HG02840 (cell line): Measurements from ENCODE around the gene EXOC2.
"Not testable (repeated sequence)": the region's sequence is repeated elsewhere in the genome, so short reads cannot be mapped to it uniquely, and the experiment has no call there.

Source experiments
- ATAC-seq: cut with Tn5 transposase; IDR thresholded peaks from one replicate; pipeline ENCODE4 v1.9.1; 2021; ENCODE audit warnings: mild to moderate bottlenecking, moderate library complexity, moderate number of reproducible peaks; ENCODE audit not compliant: unreplicated experiment, low FRiP score

EXOC2 gene

DNA sequence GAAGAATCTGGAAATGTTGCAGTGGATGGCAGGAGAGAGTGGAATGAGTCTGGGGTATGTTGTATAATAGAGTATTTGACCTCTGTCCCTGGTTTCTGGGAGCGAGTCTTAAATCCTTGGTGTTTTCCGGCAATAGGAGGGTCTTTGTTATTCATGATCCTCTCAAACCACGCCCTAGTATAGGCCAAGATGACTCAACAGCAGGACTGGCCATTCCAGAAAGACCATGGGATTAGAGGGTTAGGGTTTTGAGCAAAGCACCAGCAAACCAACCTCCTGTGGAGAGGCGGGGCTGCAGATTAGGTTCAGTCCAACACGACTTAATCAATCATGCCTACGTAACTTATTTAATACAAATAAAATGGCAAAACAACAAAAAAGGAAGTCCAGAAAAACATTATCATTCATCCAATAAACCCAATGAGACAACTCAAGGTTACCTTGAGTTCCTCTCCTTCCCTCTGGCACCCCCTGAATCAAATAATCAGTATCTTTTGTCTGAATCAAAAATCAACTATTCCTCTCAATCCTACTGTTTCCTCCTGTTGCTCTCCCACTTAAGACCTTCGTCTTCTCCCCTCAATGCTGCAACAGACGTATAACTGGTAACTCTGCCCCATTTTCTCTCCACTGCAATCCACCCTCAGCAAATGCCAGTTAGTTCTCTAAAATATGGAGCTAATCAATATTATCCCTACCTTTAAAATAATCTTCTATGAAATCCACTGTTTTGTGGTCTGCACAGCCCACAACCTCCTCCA is 51.5 kb downstream of the EXOC2 start:
- ATAC-seq: no peak

DNA sequence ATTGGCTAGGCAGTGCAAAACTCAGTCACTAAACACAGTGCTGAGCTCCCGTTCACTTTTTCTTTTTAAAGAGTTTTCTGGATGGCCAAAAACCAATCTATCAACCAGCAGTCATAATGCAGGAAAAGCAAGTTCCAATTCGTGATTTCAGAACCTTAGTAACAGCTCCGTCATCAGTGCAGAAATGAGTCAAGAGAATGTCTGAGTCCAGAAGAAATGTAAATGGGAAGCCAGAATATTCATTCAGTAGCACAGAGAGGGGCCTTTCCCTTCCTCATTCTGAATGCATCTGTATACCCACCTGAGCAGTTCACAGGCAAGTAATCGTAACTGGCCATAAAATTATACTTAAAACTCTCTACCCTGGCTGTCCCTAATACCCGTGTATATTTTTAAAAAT is 56.5 kb downstream of the EXOC2 start:
- no peak for ATAC-seq

DNA sequence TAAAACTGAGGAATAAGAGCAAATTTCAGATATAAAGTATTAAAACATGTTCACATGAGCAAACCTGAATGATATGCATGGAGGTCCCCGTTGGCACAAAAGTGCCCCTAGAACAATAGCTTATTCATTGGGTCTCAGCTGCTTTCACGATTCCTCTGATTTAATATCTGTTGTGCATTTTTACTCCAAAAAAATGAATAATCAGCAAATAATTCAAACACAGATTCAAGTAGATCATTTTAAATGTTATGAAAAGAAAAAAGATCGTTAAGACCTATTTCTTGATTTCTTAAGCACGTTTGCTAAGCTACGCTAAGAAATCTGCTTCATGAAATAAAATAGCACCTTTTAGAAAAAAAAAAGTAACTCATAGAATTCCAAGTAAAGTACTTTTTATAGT is 57.7 kb downstream of the EXOC2 start:
- no peak for ATAC-seq

DNA sequence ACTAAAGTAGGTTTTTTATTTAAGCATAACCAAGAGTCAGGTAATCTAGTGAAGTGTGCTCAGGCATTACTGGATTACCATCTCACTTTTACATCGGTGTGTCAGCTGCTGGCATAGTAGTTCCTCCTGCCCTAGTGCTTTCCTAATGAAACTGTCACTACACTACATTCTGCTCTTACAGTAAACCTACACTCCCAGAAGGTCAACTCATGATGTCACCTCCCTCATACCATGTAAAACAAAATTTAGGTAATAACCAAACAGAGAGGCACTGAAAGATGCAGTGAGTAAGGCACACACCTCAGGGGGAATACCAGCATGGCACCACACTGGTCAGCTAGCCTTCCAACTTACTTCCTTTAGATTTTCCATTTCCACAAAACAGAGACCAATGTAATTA is 59.3 kb downstream of the EXOC2 start:
- no peak for ATAC-seq

DNA sequence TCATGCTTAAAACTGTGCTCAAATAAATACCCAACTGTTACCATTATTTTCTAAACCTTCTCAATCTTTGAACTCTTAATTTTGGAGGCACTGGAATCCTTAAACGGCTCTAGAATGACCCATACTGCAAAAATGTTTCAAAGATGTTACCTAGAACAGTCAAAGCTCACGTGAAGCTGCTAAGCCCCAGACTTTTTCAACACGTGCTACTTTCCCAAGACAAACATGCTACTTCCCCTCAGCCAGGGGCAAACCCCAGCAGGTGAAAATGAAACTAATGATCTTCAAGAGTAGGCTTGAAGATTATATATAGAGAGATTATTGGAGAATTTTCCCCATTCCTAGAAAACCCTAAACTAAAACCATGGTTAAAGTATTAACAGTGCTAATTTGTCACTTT is 64.2 kb downstream of the EXOC2 start:
- ATAC-seq: no peak

DNA sequence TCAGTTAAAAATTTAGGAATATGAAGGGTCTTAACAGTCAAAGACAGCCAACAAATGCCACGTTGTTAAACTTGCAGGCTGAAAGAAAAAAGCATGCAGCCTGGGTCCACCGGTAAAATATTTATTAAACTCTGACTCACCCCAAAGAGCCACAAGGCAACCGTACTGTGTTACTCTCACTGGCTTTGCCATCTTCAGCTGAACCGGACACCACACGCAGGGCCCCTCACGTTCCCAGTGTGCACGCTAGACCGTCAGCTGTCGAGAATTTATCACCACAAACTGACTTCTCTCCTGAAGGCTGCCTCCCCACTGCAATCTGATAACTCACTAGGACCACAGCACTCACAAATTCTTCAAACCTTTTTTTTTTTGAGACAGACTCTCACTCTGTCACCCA is 66.7 kb downstream of the EXOC2 start:
- no peak for ATAC-seq

DNA sequence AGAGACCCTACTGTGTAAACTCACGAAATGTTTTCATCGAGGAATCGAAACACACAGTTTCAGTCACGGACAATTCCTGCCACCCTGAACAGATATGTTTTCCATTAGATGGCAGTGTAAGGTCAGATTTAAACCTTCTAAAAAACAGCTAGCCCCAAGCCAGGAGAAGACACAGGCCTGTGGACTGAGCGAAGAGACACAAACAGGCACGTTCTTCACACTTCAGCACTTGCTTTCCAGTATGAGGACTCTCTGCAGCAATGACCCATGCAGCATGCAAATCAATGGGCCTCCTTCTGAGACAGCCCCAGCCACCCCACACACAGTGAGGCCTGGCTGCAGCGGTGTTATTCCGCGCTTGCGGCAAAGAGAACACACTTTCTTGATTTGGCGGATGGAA is 68.0 kb downstream of the EXOC2 start:
- ATAC-seq: no peak

DNA sequence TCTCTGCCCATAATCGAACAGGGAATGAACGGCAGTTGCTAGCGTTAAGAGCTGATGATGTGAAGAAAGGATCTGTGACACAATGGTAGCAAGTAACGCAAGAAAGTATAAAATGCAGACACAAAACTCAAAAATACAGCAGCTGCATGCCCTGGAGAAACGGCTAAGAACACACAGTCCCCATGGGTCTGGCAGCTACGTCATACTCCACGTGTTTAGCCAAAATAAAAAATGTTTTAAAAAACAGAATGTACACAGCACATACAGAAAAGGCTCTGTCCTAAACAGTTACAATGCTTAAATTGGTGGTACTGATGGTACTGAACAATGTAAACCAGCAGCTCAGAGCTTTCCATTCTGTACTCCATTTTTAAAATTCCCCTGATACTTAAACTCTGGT is 70.5 kb downstream of the EXOC2 start:
- ATAC-seq: no peak

DNA sequence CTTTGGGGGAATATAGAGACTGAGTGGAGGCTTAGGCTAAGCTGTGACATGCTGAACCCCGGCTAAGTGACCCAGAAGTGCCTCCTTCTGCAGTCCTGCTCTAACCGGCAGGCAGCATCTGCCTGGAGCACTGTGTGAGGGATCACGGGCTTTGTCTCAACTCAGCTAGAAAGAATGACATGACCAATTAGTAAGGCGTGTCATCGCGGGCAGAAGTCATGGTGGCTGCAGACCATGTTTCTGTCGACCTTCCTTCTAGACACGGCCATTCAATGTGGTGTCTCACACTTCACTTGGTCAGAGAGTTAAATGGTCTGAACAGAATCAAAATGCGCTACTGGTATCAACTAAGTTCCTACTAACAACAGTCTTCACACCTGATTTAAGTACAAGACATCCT is 71.0 kb downstream of the EXOC2 start:
- ATAC-seq: no peak

DNA sequence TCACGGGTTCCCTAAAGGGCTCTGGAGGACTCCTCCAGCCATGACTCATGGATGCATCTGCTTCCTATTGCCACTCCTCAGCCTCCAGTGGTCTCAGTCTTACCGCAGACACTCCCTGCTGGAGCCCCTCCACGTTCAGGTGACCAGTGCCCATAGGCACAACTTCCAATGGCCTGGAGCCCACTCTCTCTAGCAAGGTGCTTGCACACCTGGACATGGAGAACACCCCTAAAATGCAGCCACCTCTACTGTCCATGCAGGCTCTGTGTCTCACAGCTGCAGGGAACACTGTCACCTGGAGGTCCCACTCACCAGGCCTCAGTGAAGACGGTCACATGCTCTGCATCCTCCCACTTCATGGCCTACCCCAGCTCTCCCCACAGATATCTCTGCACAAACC is 72.0 kb downstream of the EXOC2 start:
- no peak for ATAC-seq

DNA sequence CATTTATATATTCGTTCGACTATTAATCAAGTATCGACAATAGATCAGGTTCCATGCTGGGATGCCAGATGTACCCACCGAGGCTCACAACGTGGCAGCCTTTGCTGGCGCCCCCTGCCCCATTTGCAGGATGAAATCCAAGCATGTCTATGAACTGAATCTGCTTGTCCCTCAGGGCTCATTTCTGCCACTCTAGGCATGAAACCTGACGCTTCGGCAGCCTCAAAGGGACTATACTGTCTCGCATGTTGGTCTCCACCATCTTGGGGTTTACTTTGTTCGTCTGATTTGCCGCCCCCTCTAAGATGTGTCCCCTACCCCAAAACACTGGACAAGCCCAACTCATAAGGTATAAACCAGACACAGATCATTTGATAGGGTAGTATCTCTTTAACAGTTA is 72.8 kb downstream of the EXOC2 start:
- no peak for ATAC-seq

DNA sequence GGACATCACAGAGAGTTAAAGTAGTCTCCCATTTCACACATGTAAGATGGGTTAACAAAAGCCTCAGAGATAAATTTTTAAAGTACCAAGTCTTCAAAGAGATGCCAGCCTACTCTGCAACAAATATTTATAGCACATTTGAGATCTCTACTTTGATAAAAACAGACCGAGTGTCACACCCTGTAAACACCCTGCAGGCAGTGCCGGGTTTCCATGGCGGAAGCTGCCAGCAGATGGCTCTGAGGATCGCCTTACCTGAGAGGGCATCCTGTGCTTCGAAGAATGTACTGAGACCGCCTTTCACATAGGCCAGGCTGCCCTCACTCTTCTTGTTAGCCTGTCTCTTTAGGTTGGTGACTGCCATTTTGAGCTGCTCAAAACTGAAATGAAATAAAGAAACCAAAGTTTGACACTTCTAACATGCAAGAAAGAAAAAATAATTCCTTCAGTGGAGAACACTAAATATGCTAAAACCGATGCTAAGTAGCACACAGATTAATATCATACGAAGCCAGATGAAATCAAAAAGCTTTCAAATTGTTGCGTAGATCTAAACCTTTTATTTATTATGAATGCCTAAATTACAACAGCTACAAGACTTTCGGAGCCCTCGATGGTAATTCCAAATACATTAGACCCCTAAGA is 75.4 kb downstream of the EXOC2 start:
- ATAC-seq: no peak

DNA sequence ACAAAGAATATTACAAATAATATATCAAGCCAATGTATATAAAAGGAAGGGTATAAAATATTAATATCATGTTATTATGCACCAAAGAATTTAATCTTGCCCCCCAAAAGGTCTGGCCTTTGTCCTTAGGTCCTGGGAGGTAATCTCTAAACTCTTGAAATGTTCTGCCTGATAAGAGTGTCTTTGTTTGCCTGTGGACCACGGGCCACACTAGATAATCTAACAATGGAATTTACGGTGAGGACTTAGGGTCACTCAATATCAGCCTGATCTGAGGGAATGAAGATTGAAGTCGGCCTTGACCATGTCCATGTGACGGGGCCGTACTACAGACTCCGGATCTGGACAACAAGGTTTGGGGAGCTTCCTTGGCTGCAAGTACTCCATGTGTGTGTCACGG is 79.0 kb downstream of the EXOC2 start:
- no peak for ATAC-seq

DNA sequence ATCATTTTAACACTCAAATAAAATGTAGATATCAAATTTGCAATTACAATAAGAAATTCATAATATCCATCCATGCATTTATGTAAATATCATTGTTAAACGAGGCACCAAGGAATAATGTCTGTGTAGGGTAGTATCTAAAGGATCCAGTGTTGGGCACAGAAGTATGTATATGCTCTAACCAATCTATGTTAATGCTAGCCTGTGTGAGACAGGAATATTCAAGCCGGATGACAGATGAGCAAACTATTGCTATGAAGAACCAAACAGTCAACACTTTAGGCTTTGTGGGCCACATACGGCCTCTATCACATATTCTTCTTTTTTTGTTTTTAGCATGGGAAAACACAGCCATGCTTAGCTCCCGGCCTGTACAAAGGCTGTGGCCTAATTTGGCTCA is 81.0 kb downstream of the EXOC2 start:
- ATAC-seq: no peak

DNA sequence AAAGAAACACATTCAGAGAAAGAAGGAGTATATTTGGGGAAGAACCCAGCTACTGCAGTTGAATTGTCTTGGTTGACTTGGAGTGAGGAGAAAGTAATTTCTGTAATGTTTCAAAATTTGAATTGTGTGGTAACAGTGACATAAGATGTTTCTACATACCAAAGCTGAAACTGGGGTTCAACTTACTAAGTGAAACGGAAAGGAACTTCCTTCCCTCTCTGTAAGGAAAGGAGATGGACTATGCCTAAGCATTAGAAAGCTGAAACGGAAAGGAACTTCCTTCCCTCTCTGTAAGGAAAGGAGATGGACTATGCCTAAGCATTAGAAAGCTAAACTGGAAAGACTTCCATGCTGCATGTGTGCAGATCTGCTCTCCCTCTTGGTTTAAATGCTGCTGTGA is 82.1 kb downstream of the EXOC2 start:
- ATAC-seq: no peak

DNA sequence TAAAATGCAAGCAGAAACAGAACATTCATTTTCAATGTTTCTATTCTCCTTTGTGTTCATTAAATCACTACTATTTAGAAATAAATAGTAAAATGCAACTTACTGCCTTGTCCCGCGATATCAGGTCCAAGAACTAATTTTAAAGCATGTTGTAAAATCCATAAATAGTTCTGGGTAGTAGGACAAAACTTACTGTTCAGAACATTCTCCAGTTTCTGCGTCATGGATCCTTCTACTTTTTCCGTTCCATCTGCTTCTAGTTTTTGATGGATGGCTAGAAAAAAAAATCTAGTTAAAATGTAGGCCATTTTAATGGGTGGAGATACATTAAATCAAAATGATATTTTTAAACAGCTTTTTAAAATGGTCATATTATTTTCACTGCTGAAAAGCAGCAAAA is 83.0 kb downstream of the EXOC2 start:
- no peak for ATAC-seq

DNA sequence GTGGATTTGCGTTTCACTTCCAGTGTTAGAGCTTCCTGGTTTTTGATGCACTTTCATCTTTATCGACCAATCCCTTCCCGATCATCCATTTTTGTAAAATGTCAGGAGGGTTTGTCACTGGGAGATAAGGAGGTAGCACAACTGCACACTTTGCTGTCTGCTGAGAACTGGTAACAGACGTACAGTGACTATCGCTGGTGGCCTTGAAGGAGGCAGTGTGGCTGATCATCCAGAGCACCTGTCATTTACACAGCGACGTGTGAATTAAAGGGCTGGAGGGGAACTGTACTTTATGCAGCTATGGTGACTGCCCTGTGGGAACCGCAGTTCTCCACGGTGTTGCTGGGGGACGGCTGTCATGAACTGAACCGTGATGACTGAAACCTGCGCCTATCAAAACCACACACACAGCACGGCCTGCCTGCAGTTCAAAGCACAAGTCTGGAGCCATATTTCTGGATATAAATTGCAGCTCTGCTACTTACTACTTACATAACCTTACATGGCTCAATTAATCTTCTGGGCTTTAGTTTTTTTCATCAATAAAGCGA is 86.0 kb downstream of the EXOC2 start:
- no peak for ATAC-seq

DNA sequence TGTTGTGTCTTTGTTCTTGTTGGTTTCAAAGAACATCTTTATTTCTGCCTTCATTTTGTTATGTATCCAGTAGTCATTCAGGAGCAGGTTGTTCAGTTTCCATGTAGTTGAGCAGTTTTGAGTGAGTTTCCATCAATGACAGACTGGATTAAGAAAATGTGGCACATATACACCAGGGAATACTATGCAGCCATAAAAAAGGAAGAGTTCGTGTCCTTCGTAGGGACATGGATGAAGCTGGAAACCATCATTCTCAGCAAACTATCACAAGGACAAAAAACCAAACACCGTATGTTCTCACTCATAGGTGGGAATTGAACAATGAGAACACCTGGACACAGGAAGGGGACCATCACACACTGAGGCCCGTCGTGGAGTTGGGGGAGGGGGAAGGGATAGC is 87.0 kb downstream of the EXOC2 start:
- not testable (repeated sequence) for ATAC-seq

DNA sequence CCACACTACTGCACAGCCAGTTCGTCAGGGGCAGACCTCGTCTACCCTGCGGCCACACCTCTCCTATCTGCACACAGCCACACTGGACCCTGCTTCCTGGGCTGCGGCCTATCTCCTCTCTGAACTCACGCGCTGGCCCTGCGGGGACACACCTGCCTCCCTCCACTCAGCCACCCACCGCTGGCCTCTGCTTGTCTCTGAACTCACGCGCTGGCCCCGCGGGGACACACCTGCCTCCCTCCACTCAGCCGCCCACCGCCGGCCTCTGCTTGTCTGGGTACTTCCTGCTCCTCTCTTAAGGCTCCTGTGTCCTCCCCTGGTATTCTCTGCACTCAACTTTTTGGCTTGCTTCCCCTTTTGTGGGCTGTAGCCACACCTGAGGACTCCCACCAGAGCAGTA is 88.4 kb downstream of the EXOC2 start:
- no peak for ATAC-seq

DNA sequence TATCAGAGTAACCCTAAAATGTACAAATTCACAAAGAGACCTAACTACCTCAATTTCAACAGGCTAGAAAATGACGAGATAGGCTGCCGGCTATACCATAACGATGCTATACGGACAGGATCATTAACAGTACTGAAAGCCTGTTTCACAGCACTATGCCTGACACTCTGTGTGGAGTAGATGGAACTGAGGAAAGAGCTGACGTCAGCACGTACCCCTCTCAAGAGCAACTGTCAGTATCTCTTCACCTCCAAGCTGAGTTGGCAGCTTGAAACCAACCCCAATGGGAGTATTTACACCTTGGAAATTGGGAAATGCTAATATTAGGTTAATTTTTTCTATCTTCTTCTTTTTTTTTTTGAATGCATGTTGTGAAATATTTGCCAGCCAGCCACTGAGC is 89.7 kb downstream of the EXOC2 start:
- no peak for ATAC-seq

DNA sequence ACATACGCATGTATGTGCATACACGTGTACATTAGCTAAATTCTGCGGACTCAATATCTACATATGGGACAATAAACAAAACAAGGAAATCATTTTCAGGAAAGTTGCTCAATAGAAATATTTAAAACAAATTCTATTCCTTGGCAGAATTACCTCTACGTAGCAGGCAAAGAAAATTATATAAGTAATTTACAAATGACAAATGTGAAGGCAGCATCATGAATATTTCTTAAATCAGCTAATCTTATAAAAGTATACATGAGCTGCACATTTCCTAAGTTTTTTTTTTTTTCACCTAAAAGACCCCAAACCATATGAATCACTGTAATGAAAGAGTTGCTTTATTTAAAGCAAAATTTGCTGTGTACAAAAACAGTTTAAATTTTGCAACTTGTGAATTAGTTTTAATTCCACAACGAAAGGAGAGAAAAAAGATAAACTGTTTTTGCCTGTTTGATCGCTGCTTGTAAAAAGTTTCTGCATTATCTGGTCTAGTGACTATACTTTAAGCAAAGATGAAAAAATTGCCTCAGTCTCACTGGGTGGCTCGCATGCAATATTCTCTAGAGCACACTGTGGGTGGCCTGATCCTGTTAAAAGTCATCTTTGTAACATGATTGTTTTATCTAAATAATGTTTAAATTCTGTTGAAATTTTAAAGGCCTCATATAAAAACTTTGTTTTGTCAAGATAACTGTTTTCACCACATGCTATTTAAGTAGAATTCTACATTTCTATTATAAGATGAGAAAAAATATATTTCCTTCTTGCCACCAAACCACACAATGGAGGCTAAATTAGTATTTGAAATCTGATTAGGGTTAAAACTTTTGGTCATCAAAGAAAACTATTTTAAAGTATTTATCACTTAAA is 93.1 kb downstream of the EXOC2 start:
- no peak for ATAC-seq
